Measurements from ENCODE around the gene BCL2L11.

Gene BCL2L11

DNA sequence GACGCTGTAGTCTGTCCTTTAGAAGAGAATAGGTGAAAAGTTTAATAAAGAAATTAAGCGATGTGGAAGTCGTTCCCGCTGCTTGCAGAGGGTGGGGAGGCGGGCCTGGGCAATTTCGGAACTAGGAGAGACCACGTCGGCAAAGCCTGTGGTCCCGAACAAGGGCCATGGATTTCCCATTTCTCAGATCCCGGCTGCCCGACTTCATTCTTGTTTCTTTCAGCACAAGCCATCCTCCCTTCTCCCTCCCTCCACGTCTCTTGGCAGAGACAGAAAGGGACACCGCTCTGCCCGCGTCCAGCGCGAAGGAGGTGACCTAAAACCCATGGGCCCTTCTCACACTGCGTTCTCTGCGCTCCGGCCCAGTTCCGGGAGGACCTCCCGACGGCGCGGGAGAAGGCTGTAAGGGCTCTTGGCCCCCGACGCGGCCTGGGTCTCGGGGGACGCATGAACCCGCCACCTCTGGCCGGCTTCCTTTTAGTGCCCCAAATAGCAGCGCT, 2.2 kb upstream of the BCL2L11 start:
- no peak for DNase-seq

DNA sequence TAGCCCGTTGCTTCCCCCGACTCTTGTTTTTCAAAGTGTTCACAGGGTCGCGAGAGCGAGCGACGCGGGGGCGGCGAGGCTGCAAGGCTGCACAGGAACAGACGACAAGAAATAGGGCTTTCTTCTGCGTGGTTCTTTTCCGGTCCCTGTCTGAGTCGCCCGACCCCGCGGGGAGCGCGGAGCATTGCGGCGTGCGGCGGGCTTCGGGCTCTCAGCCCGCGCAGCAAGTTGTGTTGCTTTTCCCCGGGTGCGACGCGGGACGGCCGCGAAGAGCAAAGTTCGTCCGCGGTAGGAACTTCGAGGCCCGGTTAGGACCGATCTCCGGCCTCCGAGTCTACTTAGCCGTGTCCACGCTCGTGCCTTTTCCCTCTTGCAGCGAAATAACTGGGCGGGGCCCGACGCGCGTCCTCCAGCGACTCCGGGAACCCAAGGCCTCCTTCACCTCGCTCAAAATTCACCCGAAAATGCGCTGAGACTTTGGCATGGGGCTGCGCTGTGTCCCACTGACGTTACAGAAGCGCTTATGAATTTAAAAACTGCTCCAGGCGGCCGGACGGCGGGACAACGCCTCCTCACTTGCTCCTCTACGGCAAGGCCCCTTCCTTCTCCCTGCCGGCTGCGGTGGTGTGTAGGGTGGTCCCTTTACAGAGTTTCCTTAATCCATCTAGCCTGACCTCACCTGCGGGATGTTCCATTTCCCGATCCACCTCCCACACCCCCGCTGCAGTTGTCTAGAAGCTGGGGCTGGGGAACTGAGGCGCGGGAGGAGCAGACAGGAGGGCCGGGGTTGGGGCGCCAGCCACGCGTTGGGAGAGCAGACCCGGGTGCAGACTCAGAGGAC, 1.5 kb upstream of the BCL2L11 start:
- no peak for DNase-seq

GRCh38 chr2:111119822-111120252, 877 bp upstream of the BCL2L11 start:
- DNase-seq, result no peak

- no peak for DNase-seq
Measured at GRCh38 chr2:111121028-111121827, 514 bp downstream of the BCL2L11 start.

DNA sequence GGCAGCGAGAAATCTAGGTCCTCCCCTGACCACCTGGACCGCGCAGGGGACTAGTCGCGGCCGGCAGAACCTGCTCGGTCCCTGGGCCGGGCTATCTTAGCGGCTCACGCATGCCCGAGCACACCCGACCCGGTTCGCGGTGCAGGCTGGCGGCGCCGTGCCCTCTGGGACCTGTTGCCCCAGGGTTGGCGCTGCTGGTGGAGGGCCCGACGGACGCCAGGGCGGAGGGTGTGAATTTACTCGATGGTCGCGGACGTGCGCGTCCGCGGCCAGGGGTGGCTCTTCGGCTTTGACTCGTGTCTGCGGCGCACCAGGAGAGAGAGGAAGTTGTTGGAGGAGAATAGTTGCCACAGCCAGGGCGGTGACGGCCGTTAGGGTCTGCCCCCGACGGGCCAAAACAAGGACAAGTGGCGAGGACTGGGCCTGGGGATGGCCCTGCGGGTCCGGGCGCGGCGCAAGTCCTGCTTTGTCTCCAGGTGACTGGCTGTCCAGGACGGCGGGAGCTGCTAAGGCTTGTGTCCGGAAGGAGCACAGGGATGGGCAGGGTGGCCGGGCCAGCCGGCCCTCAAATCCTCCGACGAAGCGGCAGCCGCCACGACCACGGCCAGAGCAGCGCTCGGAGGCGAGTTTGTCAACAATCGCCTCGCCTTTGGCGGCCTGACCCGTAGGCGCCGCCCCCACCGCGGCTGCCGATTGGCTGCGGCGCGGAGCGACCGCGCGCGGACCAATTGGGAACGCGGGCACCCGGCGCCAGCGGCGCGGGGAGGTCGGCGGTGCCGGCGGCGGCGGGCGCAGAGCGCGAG, 1.3 kb downstream of the BCL2L11 start:
- peak; percentile 71 for DNase-seq

DNA sequence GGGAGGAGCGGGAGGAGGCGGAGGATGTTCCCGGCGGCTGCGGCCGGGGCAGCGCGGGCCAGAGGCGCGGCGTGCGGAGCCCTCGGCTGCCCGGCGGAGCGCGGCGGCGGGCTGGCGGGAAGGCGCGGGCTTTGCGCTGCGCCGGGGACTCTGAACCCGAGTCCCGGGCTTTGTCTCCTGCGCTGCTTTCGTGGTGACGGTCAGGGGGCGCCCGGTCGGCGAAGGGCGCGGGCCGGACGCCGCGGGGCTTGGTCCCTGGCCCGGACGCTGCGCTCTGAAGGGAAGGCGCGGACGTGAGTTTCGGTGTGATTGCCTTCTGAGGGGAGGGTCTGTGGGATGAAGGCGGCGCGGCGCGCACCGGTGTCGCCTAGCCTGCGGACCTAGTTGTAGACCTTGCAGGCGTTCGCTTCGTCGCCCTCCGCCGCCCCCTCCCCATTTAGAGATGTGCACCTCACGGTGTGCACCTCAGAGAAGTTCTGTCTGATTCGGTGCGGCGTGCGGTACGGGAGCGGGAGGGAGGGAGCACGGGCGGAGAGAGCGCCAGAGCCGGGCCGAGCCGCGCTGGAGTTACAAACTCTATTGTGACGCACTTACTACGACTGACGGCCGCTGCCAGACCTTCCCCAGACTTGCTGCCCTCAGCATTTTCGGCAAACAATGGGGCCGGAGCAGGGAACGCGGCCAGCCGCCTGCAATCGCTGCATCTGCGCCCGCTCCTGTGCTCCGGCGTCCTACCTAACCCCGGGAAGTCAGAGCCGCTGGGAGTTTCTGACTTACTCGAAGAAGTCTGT, 2.1 kb downstream of the BCL2L11 start:
- peak; percentile 38 for DNase-seq

GRCh38 chr2:111123751-111124150, 3.0 kb downstream of the BCL2L11 start:
- no peak for DNase-seq

- DNase-seq, result no peak
Measured at GRCh38 chr2:111126581-111126980, 5.9 kb downstream of the BCL2L11 start.

DNA sequence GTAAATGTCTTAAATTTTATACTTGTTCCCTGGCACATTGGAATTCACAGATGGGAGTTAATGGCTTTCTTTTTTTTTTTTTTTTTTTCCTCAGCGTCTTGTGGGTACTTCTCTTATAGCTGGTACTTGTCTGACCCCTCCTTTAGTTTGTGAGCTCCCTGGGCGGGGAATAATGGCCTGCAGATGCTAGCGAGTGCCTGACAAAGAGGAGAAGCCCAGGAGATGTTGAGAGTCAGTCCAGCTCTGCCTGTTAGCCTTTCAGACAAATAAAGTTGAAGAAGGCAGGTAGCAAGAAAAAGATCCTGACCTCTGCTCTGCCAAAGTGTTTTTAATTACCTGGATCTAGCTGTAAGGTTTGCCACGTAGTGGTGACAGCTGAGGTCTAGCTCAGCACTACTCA, 6.6 kb downstream of the BCL2L11 start:
- no peak for DNase-seq

DNA sequence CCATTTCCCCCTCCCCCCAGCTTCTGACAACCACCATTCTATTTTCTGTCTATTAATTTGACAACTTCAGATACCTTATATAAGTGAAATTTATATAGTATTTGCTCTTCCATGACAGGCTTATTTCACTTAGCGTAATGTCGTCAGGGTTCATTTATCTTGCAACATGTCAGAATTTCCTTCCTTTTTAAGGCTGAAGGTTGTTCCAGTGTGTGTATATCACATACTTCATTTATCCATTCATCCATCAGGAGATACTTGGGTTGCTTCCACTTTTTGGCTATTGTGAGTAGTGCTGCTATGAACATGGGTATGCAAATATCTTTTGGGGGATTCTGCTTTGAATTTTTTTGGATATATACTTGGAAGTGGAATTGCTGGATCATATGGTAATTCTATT, 7.4 kb downstream of the BCL2L11 start:
- DNase-seq, result no peak

- DNase-seq, result no peak
Measured at GRCh38 chr2:111133603-111134002, 12.9 kb downstream of the BCL2L11 start.

GRCh38 chr2:111134055-111134454, 13.3 kb downstream of the BCL2L11 start:
- no peak for DNase-seq

DNA sequence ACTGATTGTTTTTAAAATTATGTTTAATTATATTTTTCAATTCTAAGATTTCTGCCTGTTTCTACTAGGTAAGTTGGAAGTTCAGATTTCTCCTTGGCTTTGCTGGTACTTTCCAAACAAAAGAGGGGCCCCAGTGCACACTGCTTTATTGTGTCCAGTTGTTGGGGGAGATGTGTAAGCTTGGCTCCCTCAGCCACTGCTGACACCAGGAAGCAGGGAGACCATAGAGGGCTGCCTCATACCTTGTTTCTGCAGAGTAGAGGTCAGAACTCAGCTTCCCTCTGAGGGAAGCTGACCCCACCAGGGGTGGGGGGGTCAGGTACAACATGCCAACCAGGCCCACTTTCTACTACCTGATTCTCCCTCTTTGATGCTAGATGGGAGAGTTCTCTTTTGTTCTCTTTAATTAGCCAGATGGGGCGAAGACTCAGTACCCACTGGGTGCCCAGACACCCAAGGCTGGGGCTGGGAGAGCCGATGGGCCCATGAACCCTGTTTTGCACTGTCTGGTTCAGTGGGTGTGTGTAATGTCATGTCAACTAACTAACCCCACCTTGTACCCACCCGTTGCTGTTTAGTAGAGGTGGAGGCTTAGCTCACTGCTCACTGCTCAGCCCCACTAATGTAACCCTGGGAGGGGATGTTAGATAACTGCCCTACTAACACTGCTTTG, 14.7 kb downstream of the BCL2L11 start:
- DNase-seq, result no peak

DNA sequence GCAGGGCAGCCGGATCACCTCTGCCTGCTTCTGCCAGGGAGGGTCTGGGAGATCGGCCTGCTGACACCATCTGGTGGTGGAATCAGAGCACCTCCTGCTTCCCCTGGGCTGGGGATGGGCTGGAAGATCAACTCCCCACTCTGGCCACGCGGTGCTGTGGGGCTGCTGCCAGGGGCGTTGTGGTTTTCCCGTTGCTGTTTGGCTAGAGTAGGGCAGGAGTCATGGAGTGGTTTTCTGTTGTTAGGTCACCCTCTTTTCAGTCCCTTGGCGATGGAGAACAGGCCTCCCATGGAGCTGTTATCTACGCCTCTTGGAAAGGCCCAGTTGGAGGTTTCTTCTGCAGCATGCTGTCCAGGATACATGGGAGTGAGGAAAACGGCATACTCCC, 15.2 kb downstream of the BCL2L11 start:
- no peak for DNase-seq

- no peak for DNase-seq
Measured at GRCh38 chr2:111138839-111139238, 18.1 kb downstream of the BCL2L11 start.

- DNase-seq, result no peak
Measured at GRCh38 chr2:111139637-111140317, 19.1 kb downstream of the BCL2L11 start.

- no peak for DNase-seq
Measured at GRCh38 chr2:111140815-111141214, 20.1 kb downstream of the BCL2L11 start.

- DNase-seq, result no peak
Measured at GRCh38 chr2:111142101-111142500, 21.4 kb downstream of the BCL2L11 start.

GRCh38 chr2:111143107-111143842, 22.6 kb downstream of the BCL2L11 start:
- no peak for DNase-seq

DNA sequence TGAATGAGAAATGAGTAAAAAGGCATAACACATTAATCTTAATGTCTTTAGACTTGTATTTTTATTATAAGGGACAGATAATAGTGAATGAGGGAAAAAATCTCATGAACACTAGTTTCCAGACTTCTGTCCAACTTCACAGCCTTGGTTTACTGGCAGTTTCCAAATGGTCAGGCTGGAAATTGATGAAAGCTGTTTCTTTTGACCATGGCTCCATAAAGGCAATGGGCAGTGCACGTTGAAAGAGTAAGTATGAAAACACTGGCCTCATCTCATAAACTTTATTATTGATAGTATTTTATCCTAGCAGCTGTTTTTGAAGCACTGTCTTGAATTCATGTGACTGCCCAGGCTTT, 23.1 kb downstream of the BCL2L11 start:
- no peak for DNase-seq

Measured in amniotic stem cell (primary cell).